BE2C (cell line): Measurements from ENCODE around the gene DNAJC5.
"Not testable (repeated sequence)": the region's sequence is repeated elsewhere in the genome, so short reads cannot be mapped to it uniquely, and the experiment has no call there.

Experiments
- DNase-seq: peaks from one replicate; pipeline ENCODE4 v3.0.0-alpha.2; 2020
- H3K27me3 ChIP-seq: fragments of 250-450 bp; sonication (Bioruptor Pico); 2 replicates; pipeline ENCODE4 v1.5.1; 2020; ENCODE audit warnings: mild to moderate bottlenecking
- H3K36me3 ChIP-seq: fragments of 250-450 bp; sonication (Bioruptor Pico); 2 replicates; pipeline ENCODE4 v1.5.1; 2020; ENCODE audit warnings: mild to moderate bottlenecking
- H3K4me1 ChIP-seq: fragments of 250-450 bp; sonication (Bioruptor Pico); 2 replicates; pipeline ENCODE4 v1.5.1; 2020
- H3K4me3 ChIP-seq: 2 replicates; pipeline ENCODE4 v1.5.1; 2011; ENCODE audit warnings: low read depth, low read length
- H3K9me3 ChIP-seq: fragments of 250-450 bp; sonication (Bioruptor Pico); 2 replicates; pipeline ENCODE4 v1.5.1; 2020
- CTCF ChIP-seq: IDR thresholded peaks from 2 replicates; pipeline ENCODE4 v1.5.1; 2012; ENCODE audit warnings: mild to moderate bottlenecking, low read depth, low read length

The DNAJC5 gene

GRCh38 chr20:63959699-63960075 is 64.8 kb downstream of the DNAJC5 start:
- TF ChIP-seq CTCF, result no peak
- no peak overlapping the region for H3K4me3 ChIP-seq
- DNase-seq, result no peak
- H3K36me3 ChIP-seq, result peaks cover 43% of the 10 kb centered on the region
- no peaks in the 10 kb centered on the region for H3K27me3 ChIP-seq
- no peaks in the 10 kb centered on the region for H3K9me3 ChIP-seq
- H3K4me1 ChIP-seq, result peaks cover 6% of the 10 kb centered on the region; the same call in 1 of the 2 replicates

- not testable (repeated sequence) for H3K9me3 ChIP-seq, DNase-seq, H3K27me3 ChIP-seq, H3K4me1 ChIP-seq, H3K4me3 ChIP-seq
- H3K36me3 ChIP-seq, result peaks cover 43% of the 10 kb centered on the region
Measured at GRCh38 chr20:63960654-63961621, 66.0 kb downstream of the DNAJC5 start.

- Histone ChIP-seq H3K36me3 (peaks cover 52% of the 10 kb centered on the region), H3K27me3 (no peaks in the 10 kb centered on the region), H3K9me3 (no peaks in the 10 kb centered on the region), H3K4me1 (peaks cover 6% of the 10 kb centered on the region; the same call in 1 of the 2 replicates), H3K4me3 (no peak overlapping the region)
- no peak for TF ChIP-seq CTCF
- DNase-seq, result no peak
Measured at GRCh38 chr20:63961664-63962425, 66.9 kb downstream of the DNAJC5 start.

- Histone ChIP-seq H3K9me3 (no peaks in the 10 kb centered on the region), H3K4me1 (peaks cover 4% of the 10 kb centered on the region; the same call in 1 of the 2 replicates), H3K27me3 (no peaks in the 10 kb centered on the region), H3K4me3 (no peak overlapping the region), H3K36me3 (peaks cover 56% of the 10 kb centered on the region)
- TF ChIP-seq CTCF, result no peak
- no peak for DNase-seq
Measured at GRCh38 chr20:63962426-63963347, 67.8 kb downstream of the DNAJC5 start.

- Histone ChIP-seq H3K4me1 (no peaks in the 10 kb centered on the region), H3K4me3 (no peak overlapping the region), H3K9me3 (no peaks in the 10 kb centered on the region), H3K36me3 (peaks cover 56% of the 10 kb centered on the region), H3K27me3 (no peaks in the 10 kb centered on the region)
- no peak for TF ChIP-seq CTCF
- DNase-seq, result no peak
Measured at GRCh38 chr20:63963348-63963741, 68.4 kb downstream of the DNAJC5 start.

- peaks cover 54% of the 10 kb centered on the region for H3K36me3 ChIP-seq
- H3K4me1 ChIP-seq, result no peaks in the 10 kb centered on the region
- TF ChIP-seq CTCF, result no peak
Measured at GRCh38 chr20:63963784-63964301, 68.9 kb downstream of the DNAJC5 start.

More at GRCh38 chr20:63963784-63964301, 68.9 kb downstream of the DNAJC5 start:
- no peak overlapping the region for H3K4me3 ChIP-seq
- DNase-seq, result no peak
- no peaks in the 10 kb centered on the region for H3K27me3 ChIP-seq
- no peaks in the 10 kb centered on the region for H3K9me3 ChIP-seq
